22Rv1 (cell line): ENCODE measurements around the gene PHGDH.

ENCODE experiments used
- H3K27ac ChIP-seq: fragments of 450-650 bp; 2 replicates; pipeline ENCODE4 v1.5.1; 2017
- CTCF ChIP-seq: fragments of 450-650 bp; IDR thresholded peaks from 2 replicates; pipeline ENCODE4 v1.5.1; 2017; ENCODE audit warnings: mild to moderate bottlenecking
- ZFX ChIP-seq: fragments of 450-650 bp; IDR thresholded peaks from 2 replicates; pipeline ENCODE4 v1.6.1; 2017; ENCODE audit warnings: antibody characterized with exemption, borderline replicate concordance

Gene PHGDH

GRCh38 chr1:119732465-119733168, 20.9 kb downstream of the PHGDH start:
- no peak overlapping the region for H3K27ac ChIP-seq
- no peak for TF ChIP-seq ZFX
- TF ChIP-seq CTCF: no peak

GRCh38 chr1:119733754-119734153, 22.0 kb downstream of the PHGDH start:
- H3K27ac ChIP-seq: no peak overlapping the region
- no peak for TF ChIP-seq CTCF
- TF ChIP-seq ZFX: no peak

- TF ChIP-seq CTCF: no peak
- no peak overlapping the region for H3K27ac ChIP-seq
Observed at GRCh38 chr1:119735217-119735616, 23.5 kb downstream of the PHGDH start.

- no peak overlapping the region for H3K27ac ChIP-seq
- TF ChIP-seq CTCF (no peak), ZFX (no peak)
Observed at GRCh38 chr1:119736649-119737039, 24.9 kb downstream of the PHGDH start.

GRCh38 chr1:119737040-119737682, 25.4 kb downstream of the PHGDH start:
- TF ChIP-seq ZFX: no peak
- TF ChIP-seq CTCF: no peak
- no peak overlapping the region for H3K27ac ChIP-seq

GRCh38 chr1:119738100-119738720, 26.5 kb downstream of the PHGDH start:
- TF ChIP-seq CTCF (no peak), ZFX (no peak)
- no peak overlapping the region for H3K27ac ChIP-seq

- TF ChIP-seq ZFX (no peak), CTCF (no peak)
- H3K27ac ChIP-seq: no peak overlapping the region
Observed at GRCh38 chr1:119739150-119739549, 27.4 kb downstream of the PHGDH start.
